ENCODE data around the gene TLR6. TPM values are rescaled to one million over a fixed set of nuclear protein-coding genes. Genes with fewer than 3 reads are reported as not detected.

The TLR6 gene
- total and polyA plus RNA-seq, 7 experiments from 2014 or later = 1.00 to 8.8 (median 1.9) TPM; not detected in 2

- H3K27ac ChIP-seq (ENCODE audit: low read depth, low read length) = peak overlapping the region; percentile 61
- peak overlapping the region; percentile 87 to 95 (median 90) for H3K4me3 Mint-ChIP-seq
- peak in 2 of 9 donors; percentile 8 to 30 for DNase-seq
- peaks cover 16 to 50% (median 31%) of the 10 kb centered on the region in 11 donors for H3K9me3 Mint-ChIP-seq
- peaks cover 28 to 46% (median 39%) of the 10 kb centered on the region in 7 donors for H3K4me1 Mint-ChIP-seq
- H3K4me1 ChIP-seq (ENCODE audit: control insufficient read depth in 2 of 2, insufficient read depth in 2 of 2, low read length in 2 of 2) = peaks cover 8 to 12% of the 10 kb centered on the region in 2 donors
- H3K27ac Mint-ChIP-seq = peak overlapping the region; percentile 87 to 99 (median 94)
- H3K36me3 ChIP-seq (ENCODE audit: control insufficient read depth in 2 of 3, insufficient read depth in 3 of 3, low read length in 3 of 3) = peaks cover 4 to 37% (median 9%) of the 10 kb centered on the region in 3 experiments
- H3K9me3 ChIP-seq (ENCODE audit: control insufficient read depth in 2 of 3, low read length in 3 of 3) = peaks cover 0 to 41% (median 4%) of the 10 kb centered on the region in 3 experiments
- ChIA-PET POLR2A (interaction anchor here (0.6 to 1.7 kb wide), 4 partner anchors 10 to 130 kb away, joined by 4 to 7 read pairs (median 6); no protein-coding TSS in a partner anchor), CTCF (interaction anchor here (0.6 to 3.1 kb wide), 21 partner anchors 10 to 744 kb away, joined by 3 to 41 read pairs (median 4); partner anchors contain the start of gene TLR10)
- H3K27me3 ChIP-seq (ENCODE audit: control insufficient read depth in 2 of 2, insufficient read depth in 2 of 2, low read length in 2 of 2) = no peaks in the 10 kb centered on the region
- ATAC-seq = peak; percentile 36
- peaks cover 34 to 52% (median 44%) of the 10 kb centered on the region in 5 donors for H3K36me3 Mint-ChIP-seq
- H3K27me3 Mint-ChIP-seq = peaks cover 0 to 1% (median 0%) of the 10 kb centered on the region in 5 donors
- peak overlapping the region; percentile 51 for H3K4me3 ChIP-seq (ENCODE audit: low read length)
- intact Hi-C loops (cut with micrococcal nuclease) = loop anchor here (1.0 to 2.0 kb wide), 9 partner anchors 17 to 742 kb away; partner anchors contain the start of genes TLR6 (in 2 of the 2) and WDR19 (in 1 of the 2)
Observed at GRCh38 chr4:38803833-38804653, 52.6 kb downstream of the TLR6 start.

GRCh38 chr4:38802561-38803355 is 53.9 kb downstream of the TLR6 start:
- peak in 3 of 9 donors; percentile 8 to 30 (median 10) for DNase-seq
- peaks cover 0 to 52% (median 4%) of the 10 kb centered on the region in 3 experiments for H3K9me3 ChIP-seq (ENCODE audit: control insufficient read depth in 2 of 3, low read length in 3 of 3)

GRCh38 chr4:38800961-38801450 is 55.6 kb downstream of the TLR6 start:
- H3K4me1 Mint-ChIP-seq = peaks cover 26 to 45% (median 37%) of the 10 kb centered on the region in 7 donors
- peak overlapping the region in 1 of 10 donors; percentile 18 for H3K4me3 Mint-ChIP-seq
- no peak overlapping the region for H3K27ac Mint-ChIP-seq
- intact Hi-C loops (cut with micrococcal nuclease) = no loop called here
- no peak for ATAC-seq
- DNase-seq = no peak
- H3K36me3 Mint-ChIP-seq = peaks cover 41 to 78% (median 71%) of the 10 kb centered on the region in 5 donors
- H3K27me3 Mint-ChIP-seq = no peaks in the 10 kb centered on the region
- peaks cover 4 to 61% (median 7%) of the 10 kb centered on the region in 3 experiments for H3K9me3 ChIP-seq (ENCODE audit: control insufficient read depth in 2 of 3, low read length in 3 of 3)
- H3K36me3 ChIP-seq (ENCODE audit: control insufficient read depth in 2 of 3, insufficient read depth in 3 of 3, low read length in 3 of 3) = peaks cover 4 to 47% (median 16%) of the 10 kb centered on the region in 3 experiments
- POLR2A ChIA-PET = interaction anchor here (0.6 kb wide), 1 partner anchor 600 kb away, joined by 3 read pairs; no protein-coding TSS in a partner anchor
- peaks cover 17 to 81% (median 42%) of the 10 kb centered on the region in 11 donors for H3K9me3 Mint-ChIP-seq
- CTCF ChIA-PET = interaction anchor here (0.8 kb wide), 1 partner anchor 8 kb away, joined by 3 read pairs; no protein-coding TSS in a partner anchor
- no peak overlapping the region for H3K4me3 ChIP-seq (ENCODE audit: low read length)
- H3K27ac ChIP-seq (ENCODE audit: low read depth, low read length) = no peak overlapping the region
- H3K27me3 ChIP-seq (ENCODE audit: control insufficient read depth in 2 of 2, insufficient read depth in 2 of 2, low read length in 2 of 2) = no peaks in the 10 kb centered on the region
- peaks cover 8 to 11% of the 10 kb centered on the region in 2 donors for H3K4me1 ChIP-seq (ENCODE audit: control insufficient read depth in 2 of 2, insufficient read depth in 2 of 2, low read length in 2 of 2)

More at GRCh38 chr4:38802561-38803355, 53.9 kb downstream of the TLR6 start:
- Mint-ChIP-seq H3K4me1 (peaks cover 28 to 46% (median 39%) of the 10 kb centered on the region in 7 donors), H3K9me3 (peaks cover 17 to 63% (median 34%) of the 10 kb centered on the region in 11 donors), H3K27ac (peak overlapping the region in 6 of 9 donors; percentile 6 to 99 (median 85)), H3K27me3 (no peaks in the 10 kb centered on the region), H3K4me3 (peak overlapping the region in 9 of 10 donors; percentile 13 to 92 (median 89)), H3K36me3 (peaks cover 35 to 65% (median 57%) of the 10 kb centered on the region in 5 donors)
- Histone ChIP-seq H3K4me3 (ENCODE audit: low read length) (no peak overlapping the region), H3K27me3 (ENCODE audit: control insufficient read depth in 2 of 2, insufficient read depth in 2 of 2, low read length in 2 of 2) (no peaks in the 10 kb centered on the region), H3K27ac (ENCODE audit: low read depth, low read length) (no peak overlapping the region), H3K4me1 (ENCODE audit: control insufficient read depth in 2 of 2, insufficient read depth in 2 of 2, low read length in 2 of 2) (peaks cover 8 to 12% of the 10 kb centered on the region in 2 donors), H3K36me3 (ENCODE audit: control insufficient read depth in 2 of 3, insufficient read depth in 3 of 3, low read length in 3 of 3) (peaks cover 4 to 47% (median 16%) of the 10 kb centered on the region in 3 experiments)
- intact Hi-C loops (cut with micrococcal nuclease) = no loop called here
- CTCF ChIA-PET = interaction anchor here (0.9 to 3.1 kb wide), 8 partner anchors 8 to 60 kb away, joined by 3 to 41 read pairs (median 4); partner anchors contain the start of gene TLR10
- POLR2A ChIA-PET = interaction anchor here (0.5 kb wide), 1 partner anchor 362 kb away, joined by 3 read pairs; no protein-coding TSS in a partner anchor
- no peak for ATAC-seq

DNA sequence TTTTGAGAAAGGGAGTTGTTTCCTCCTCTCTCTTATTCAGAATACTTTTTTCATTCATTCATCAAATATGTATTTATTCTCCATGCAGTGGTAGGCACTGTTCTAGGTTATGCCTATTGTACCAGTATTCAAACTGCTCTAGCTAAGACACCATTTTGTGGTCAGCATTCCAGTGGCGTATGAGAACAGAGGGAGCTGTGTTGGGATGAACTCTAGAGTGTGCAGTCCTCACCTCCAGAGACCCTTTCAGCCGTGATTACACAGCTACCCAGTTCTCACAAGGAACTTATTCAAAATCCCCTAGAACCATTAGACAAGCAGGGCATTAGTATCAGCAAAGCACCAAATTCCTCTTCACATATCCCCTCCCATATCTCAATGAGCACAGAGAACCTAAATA is 56.3 kb downstream of the TLR6 start:
- ChIA-PET POLR2A (interaction anchor here (0.6 kb wide), 1 partner anchor 599 kb away, joined by 3 read pairs; no protein-coding TSS in a partner anchor), CTCF (no interaction called here)
- H3K27me3 Mint-ChIP-seq = no peaks in the 10 kb centered on the region
- no peak overlapping the region for H3K27ac ChIP-seq (ENCODE audit: low read depth, low read length)
- no peak overlapping the region for H3K4me3 ChIP-seq (ENCODE audit: low read length)
- H3K36me3 Mint-ChIP-seq = peaks cover 41 to 81% (median 73%) of the 10 kb centered on the region in 5 donors
- H3K4me1 Mint-ChIP-seq = peaks cover 20 to 38% (median 31%) of the 10 kb centered on the region in 7 donors
- peaks cover 17 to 87% (median 45%) of the 10 kb centered on the region in 11 donors for H3K9me3 Mint-ChIP-seq
- DNase-seq (no peak), ATAC-seq (no peak)
- intact Hi-C loops (cut with micrococcal nuclease) = no loop called here
- no peak overlapping the region for H3K27ac Mint-ChIP-seq
- H3K4me3 Mint-ChIP-seq = peak overlapping the region in 1 of 10 donors; percentile 18
- peaks cover 4 to 68% (median 13%) of the 10 kb centered on the region in 3 experiments for H3K9me3 ChIP-seq (ENCODE audit: control insufficient read depth in 2 of 3, low read length in 3 of 3)
- H3K27me3 ChIP-seq (ENCODE audit: control insufficient read depth in 2 of 2, insufficient read depth in 2 of 2, low read length in 2 of 2) = no peaks in the 10 kb centered on the region
- peaks cover 2 to 5% of the 10 kb centered on the region in 2 donors for H3K4me1 ChIP-seq (ENCODE audit: control insufficient read depth in 2 of 2, insufficient read depth in 2 of 2, low read length in 2 of 2)
- H3K36me3 ChIP-seq (ENCODE audit: control insufficient read depth in 2 of 3, insufficient read depth in 3 of 3, low read length in 3 of 3) = peaks cover 4 to 47% (median 16%) of the 10 kb centered on the region in 3 experiments

GRCh38 chr4:38795087-38795486 is 61.5 kb downstream of the TLR6 start:
- ChIA-PET CTCF (interaction anchor here (0.6 to 1.3 kb wide), 5 partner anchors 8 to 773 kb away, joined by 3 to 7 read pairs (median 3); partner anchors contain the start of gene TLR10), POLR2A (interaction anchor here (0.7 kb wide), 3 partner anchors 11 to 666 kb away, joined by 3 read pairs; no protein-coding TSS in a partner anchor)
- H3K9me3 ChIP-seq (ENCODE audit: control insufficient read depth in 2 of 3, low read length in 3 of 3) = peaks cover 4 to 49% (median 15%) of the 10 kb centered on the region in 3 experiments

More at GRCh38 chr4:38795087-38795486, 61.5 kb downstream of the TLR6 start:
- no peaks in the 10 kb centered on the region for H3K4me1 ChIP-seq (ENCODE audit: control insufficient read depth in 2 of 2, insufficient read depth in 2 of 2, low read length in 2 of 2)
- H3K27ac Mint-ChIP-seq = no peak overlapping the region
- no peak for DNase-seq
- peaks cover 0 to 14% (median 0%) of the 10 kb centered on the region in 7 donors for H3K4me1 Mint-ChIP-seq
- intact Hi-C loops (cut with micrococcal nuclease) = no loop called here
- H3K27me3 ChIP-seq (ENCODE audit: control insufficient read depth in 2 of 2, insufficient read depth in 2 of 2, low read length in 2 of 2) = no peaks in the 10 kb centered on the region
- no peak overlapping the region for H3K4me3 ChIP-seq (ENCODE audit: low read length)
- H3K4me3 Mint-ChIP-seq = no peak overlapping the region
- ATAC-seq = no peak
- no peaks in the 10 kb centered on the region for H3K27me3 Mint-ChIP-seq
- H3K36me3 Mint-ChIP-seq = peaks cover 24 to 84% (median 63%) of the 10 kb centered on the region in 5 donors
- no peak overlapping the region for H3K27ac ChIP-seq (ENCODE audit: low read depth, low read length)
- peaks cover 11 to 98% (median 39%) of the 10 kb centered on the region in 11 donors for H3K9me3 Mint-ChIP-seq
- H3K36me3 ChIP-seq (ENCODE audit: control insufficient read depth in 2 of 3, insufficient read depth in 3 of 3, low read length in 3 of 3) = peaks cover 4 to 21% (median 15%) of the 10 kb centered on the region in 3 experiments

All from naive thymus-derived CD4-positive, alpha-beta T cell (primary cell).